Stimulated activated naive CD4-positive, alpha-beta T cell (primary cell): ENCODE results near the gene VKORC1.

Experiments used
- DNase-seq, 6 experiments: peaks; one replicate each; lab custom pipeline; 2025; lab: John Stamatoyannopoulos, UW

The VKORC1 gene

DNA sequence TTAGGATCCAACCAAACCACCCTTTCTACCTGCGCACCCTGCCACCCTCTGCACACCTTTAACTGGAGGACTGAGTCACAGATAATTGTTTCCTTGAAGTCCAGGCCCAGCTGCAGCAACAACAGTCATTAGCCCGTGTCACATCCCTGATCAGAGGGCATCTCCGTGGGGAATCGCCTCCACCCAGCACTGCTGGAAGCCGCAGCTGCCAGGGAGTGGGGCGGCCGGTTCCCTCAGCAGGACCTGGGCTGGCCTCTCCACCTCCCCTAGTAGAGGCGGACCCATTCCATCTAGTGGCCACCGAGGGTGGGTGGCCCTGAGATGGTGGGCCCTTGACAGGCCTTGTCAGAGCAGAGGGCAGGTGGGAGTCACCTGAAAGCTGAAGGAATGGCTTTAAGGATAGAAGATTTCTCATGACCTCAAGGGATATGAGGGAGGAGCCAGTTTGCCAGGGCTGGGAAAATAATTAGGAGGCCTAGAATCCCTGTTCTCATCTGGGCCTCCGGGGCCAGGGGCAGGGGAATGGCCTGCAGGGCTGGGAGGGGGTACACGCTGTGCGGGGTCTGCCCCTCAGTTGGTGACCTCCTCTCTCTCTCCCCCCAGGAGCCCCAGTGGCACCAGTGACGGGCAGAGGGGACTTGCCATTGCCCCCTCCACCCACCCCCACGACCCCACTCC lies 12.1 kb downstream of the VKORC1 start:
- DNase-seq, result no peak

DNA sequence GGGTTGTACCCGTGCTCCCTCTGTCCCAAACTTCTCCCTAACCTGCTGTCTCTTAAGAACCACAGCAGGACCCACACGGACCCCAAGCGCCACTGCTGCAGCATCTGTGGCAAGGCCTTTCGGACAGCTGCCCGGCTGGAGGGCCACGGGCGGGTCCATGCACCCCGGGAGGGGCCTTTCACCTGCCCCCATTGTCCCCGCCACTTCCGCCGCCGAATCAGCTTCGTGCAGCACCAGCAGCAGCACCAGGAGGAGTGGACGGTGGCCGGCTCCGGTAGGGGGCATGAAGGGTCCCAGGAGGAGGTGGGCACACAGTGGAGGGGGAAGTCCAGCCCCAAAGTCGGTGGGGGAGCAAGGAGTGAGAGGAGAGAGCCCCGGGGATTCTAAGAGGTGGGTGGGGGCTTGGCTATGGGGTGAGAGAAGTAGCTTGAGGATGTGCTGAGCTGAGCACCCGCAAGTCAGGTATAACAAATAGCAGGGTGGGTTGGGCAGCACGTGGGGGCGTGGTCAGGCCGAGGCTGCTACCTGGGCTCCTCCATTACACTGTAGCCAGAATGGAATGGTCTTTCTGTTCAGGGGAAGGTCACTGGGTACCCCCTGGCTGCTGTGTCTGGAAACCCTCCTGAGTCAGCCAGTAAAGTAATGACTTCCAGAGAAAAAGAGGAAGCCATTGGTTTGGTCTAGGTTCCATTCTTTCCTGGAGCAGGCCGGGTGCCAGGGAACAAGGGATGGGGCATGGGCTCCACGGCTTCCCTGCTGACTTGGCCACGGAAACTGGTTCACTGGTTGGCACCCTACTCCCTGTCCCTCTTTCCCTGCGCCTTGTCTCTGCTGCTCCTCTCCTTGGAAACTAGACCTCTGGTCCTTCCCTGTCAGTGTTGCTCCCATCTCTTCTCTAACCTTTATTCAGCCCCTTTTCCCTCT lies 12.9 kb downstream of the VKORC1 start:
- DNase-seq, result no peak

DNA sequence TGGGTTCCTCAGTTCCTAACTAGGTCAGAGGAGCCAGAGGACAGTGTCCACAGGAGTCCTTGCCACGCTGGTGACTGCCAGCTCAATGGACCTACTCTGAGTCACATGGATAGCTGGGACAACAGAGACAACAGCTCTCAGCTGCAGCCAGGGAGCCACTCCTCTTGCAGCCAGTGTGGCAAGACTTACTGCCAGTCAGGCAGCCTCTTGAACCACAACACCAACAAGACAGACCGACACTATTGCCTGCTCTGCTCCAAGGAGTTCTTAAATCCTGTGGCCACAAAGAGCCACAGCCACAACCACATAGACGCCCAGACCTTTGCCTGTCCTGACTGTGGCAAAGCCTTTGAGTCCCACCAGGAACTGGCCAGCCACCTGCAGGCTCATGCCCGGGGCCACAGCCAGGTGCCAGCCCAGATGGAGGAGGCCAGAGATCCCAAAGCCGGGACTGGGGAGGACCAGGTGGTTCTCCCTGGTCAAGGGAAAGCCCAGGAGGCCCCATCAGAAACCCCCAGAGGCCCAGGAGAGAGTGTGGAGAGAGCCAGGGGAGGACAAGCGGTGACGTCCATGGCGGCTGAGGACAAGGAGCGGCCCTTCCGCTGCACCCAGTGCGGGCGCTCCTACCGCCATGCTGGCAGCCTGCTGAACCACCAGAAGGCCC lies 13.7 kb downstream of the VKORC1 start:
- DNase-seq, result no peak

DNA sequence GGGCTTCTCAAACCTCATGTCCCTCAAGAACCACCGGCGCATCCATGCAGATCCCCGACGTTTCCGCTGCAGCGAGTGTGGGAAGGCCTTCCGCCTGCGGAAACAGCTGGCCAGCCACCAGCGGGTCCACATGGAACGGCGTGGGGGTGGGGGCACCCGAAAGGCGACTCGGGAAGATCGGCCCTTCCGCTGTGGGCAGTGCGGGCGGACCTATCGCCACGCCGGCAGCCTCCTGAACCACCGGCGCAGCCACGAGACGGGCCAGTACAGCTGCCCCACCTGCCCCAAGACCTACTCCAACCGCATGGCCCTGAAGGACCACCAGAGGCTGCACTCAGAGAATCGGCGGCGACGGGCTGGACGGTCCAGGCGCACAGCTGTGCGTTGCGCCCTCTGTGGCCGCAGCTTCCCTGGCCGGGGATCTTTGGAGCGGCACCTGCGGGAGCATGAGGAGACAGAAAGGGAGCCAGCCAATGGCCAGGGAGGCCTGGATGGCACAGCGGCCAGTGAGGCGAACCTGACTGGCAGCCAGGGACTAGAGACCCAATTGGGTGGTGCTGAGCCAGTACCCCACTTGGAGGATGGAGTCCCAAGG lies 14.5 kb downstream of the VKORC1 start:
- DNase-seq, result no peak

DNA sequence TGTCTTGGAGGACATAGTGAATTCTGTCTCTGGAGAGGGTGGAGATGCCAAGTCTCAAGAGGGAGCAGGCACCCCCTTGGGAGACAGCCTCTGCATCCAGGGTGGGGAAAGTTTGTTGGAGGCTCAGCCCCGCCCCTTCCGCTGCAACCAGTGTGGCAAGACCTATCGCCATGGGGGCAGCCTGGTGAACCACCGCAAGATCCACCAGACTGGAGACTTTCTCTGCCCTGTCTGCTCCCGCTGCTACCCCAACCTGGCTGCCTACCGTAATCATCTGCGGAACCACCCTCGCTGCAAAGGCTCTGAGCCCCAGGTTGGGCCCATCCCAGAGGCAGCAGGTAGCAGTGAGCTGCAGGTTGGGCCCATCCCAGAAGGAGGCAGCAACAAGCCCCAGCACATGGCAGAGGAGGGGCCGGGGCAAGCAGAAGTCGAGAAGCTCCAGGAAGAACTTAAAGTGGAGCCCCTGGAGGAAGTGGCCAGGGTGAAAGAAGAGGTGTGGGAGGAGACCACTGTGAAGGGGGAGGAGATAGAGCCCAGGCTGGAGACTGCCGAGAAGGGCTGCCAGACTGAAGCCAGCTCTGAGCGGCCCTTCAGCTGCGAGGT lies 15.2 kb downstream of the VKORC1 start:
- DNase-seq, result no peak

DNA sequence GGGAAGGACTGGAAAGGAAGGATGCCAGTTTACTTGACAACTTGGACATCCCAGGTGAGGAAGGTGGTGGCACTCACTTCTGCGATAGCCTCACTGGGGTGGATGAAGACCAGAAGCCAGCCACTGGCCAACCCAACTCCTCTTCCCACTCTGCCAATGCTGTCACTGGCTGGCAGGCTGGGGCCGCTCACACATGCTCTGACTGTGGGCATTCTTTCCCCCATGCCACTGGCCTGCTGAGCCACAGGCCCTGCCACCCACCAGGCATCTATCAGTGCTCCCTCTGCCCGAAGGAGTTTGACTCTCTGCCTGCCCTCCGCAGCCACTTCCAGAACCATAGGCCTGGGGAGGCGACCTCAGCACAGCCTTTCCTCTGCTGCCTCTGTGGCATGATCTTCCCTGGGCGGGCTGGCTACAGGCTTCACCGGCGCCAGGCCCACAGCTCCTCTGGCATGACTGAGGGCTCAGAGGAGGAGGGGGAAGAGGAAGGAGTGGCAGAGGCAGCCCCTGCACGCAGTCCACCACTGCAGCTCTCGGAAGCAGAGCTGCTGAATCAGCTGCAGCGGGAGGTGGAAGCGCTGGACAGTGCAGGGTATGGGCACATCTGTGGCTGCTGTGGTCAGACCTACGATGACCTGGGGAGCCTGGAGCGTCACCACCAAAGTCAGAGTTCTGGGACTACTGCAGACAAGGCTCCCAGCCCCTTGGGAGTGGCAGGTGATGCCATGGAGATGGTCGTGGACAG lies 15.8 kb downstream of the VKORC1 start:
- no peak for DNase-seq

DNA sequence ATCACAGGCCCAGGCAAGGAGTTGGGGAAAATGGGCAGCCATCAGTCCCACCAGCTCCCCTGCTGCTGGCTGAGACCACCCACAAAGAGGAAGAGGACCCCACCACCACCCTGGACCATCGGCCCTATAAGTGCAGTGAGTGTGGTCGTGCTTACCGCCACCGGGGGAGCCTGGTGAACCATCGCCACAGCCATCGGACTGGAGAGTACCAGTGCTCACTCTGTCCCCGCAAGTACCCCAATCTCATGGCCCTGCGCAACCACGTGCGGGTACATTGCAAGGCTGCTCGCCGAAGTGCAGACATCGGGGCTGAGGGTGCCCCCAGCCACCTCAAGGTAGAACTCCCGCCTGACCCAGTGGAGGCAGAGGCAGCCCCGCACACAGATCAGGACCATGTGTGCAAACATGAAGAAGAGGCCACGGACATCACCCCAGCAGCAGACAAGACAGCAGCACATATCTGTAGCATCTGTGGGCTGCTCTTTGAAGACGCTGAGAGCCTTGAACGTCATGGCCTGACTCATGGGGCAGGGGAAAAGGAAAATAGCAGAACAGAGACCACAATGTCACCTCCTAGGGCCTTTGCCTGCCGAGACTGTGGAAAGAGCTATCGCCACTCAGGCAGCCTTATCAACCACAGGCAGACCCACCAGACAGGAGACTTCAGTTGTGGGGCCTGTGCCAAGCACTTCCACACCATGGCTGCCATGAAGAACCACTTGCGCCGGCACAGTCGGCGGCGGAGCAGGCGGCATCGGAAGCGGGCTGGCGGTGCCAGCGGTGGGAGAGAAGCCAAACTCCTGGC lies 16.8 kb downstream of the VKORC1 start:
- no peak for DNase-seq

DNA sequence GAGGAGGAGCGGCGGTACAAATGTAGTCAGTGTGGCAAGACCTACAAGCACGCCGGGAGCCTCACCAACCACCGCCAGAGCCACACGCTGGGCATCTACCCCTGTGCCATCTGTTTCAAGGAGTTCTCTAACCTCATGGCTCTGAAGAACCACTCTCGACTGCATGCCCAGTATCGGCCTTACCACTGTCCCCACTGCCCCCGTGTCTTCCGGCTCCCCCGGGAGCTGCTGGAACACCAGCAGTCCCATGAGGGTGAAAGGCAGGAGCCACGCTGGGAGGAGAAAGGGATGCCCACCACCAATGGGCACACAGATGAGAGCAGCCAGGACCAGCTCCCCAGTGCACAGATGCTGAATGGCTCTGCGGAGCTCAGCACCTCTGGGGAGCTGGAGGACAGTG lies 17.6 kb downstream of the VKORC1 start:
- DNase-seq, result no peak

DNA sequence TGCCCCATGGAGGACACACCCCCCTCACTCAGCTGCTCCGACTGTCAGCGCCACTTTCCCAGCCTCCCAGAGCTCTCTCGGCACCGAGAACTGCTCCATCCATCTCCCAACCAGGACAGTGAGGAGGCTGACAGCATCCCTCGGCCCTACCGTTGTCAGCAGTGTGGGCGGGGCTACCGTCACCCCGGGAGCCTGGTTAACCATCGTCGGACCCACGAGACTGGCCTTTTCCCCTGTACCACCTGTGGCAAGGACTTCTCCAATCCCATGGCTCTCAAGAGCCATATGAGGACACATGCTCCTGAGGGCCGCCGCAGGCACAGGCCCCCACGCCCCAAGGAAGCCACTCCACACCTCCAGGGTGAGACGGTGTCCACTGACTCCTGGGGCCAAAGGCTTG lies 18.3 kb downstream of the VKORC1 start:
- DNase-seq, result no peak

DNA sequence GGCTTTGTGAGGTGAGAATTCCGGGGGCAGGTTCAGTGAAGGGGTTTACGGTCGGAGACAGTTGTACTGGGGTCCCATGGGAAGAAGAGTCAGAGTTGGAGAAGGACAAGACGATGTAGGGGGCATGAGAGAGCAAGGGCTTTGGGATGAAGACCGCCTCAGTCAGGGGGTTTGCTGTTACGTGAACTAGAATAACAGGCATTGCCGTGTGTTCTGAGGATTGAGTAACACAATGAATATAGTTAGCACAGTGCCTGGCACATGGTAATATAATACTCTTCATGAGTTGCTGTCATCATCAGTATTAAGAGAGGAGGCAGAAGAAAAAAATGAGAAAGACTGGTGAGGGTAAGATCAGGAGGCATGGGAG lies 19.8 kb downstream of the VKORC1 start:
- no peak for DNase-seq

DNA sequence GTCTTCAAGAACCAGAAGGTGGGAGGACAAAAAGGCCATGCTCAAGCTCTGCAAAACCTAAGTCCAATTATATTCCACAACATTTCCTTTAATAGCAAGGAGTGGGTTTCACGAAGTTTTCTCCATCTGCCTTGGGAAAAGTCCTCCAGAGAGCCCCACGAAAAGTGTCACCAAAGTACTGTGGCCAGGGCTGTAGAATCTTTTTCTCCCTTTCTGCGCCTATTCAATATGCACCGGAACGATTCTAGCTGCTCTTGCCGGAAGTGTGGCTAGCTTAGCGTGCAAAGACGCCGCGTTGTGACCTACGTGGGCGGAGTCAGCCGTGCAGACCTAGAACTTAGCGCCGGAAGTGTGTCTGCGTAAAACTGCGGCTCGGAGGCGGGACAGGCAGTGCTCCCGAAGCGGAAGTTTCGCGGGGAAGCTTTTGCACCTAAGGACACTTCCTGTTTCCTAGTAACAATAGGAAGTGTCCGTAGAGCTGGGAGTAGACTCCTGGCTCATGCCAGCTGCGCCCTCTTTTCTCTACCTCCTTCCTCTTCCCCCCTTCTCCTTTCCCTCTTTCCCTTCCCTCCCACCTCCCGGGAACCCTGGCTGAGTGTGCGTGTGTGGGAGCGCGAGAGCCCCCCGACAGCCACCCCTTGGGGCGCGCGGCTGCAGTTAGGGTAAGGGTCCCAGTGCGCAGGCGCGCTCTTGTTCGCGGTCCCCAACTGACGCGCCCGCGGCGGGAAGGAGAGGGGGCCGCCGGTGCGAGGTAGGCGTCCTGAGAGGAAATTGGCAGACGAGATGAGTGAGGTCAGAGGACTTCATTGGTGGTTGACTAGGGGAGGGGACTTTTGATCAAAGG lies 20.4 kb downstream of the VKORC1 start, which contains the start of the genes ZNF646 and ZNF668:
Gene ZNF646, plus strand, starts transcription at position 453 of the 844 bp plus-strand sequence. CDS start 1,903 bp downstream, outside the sequence.
Gene ZNF668, minus strand, starts transcription at position 271 of the 844 bp plus-strand sequence. CDS start 9,781 bp downstream, outside the sequence.
- peak; percentile 95 to 98 (median 97) for DNase-seq

DNA sequence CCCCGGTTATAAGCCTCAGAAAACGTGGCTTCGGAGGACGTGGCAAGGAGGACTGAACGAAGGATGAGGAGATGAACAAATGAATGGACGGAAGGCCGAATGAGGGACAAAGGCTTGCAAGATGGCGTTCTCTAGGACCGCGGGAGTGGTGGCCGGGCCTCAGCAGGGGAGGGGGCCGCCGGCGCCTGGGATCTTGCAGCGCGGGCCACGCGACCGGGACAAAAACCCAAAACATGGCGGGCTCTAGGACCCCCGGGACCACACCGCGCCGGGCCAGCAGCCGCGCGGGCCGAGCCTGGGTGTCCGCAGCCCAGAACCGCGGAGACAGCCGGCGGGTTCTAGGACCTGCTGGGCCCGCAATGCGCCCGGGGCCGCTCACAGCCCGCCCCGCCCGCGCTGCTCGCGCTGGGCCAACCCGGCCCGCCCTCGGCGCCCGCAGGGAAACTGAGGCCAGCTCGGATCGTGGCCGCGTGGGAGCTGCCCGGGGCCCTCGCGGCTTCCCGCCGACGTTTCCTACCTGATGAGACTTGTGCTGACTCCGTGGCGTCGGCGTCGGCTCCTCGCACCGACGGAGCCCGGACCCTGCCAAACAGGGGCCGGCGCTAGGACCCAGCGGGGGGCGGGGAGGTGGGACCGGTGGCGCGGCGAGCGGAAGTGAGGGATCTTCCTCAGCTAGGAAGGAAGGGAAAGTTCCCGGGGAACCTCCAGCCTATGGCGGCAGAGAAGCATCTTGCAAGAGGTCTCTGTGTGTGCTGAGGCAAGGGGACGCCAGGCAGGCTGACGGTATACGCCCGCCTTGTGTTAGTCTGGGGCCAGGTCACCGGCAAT lies 21.2 kb downstream of the VKORC1 start:
- peak; percentile 73 to 92 (median 82) for DNase-seq

DNA sequence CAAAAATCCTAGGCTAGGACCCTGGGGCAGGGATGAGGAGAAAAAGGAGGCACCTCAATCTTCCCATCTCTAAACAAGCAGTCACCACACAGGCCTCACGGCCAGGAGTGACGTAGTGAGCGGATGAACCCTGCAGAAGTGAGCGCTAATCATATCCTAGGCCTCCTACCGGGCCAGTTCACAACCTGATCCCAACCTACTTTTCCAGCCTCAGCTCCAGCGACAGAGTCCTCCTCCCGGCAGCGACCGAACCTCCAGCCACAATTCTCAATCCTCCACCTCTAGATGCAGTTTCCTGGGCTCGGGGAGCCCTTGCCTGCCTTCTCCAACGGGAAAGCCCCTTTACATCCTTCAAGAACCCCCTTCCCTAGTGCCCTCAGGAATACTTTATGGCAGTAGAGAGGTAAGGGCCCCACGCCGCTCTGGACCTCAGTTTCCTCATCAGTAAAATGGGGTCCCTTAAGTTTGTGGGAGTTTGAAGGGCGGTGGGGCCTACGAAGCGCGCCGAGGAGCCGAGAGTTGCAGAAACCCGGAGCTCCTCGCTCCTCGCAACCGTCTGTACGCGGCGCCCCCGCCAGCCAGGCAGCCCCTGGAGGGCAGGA lies 22.0 kb downstream of the VKORC1 start:
- peak in 1 of 6 experiments; percentile 9 for DNase-seq

DNA sequence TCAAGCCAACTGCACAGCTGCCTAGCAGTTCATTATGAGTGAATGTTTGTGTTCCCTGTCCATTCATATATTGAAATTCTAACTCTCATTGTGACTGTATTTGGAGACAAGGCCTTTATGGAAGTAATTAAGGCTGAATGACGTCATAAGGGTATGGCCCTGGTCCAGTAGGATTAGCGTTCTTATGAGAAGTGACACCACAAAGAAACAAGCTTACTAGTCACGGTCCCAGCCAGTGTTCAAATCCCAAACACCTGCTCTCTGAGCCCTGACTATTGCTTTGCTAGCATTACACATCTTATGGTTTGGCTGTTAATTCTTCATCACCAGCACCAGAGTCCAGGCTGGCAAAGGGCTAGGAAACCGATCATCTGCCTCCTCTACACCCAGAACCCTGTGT lies 22.7 kb downstream of the VKORC1 start:
- no peak for DNase-seq

DNA sequence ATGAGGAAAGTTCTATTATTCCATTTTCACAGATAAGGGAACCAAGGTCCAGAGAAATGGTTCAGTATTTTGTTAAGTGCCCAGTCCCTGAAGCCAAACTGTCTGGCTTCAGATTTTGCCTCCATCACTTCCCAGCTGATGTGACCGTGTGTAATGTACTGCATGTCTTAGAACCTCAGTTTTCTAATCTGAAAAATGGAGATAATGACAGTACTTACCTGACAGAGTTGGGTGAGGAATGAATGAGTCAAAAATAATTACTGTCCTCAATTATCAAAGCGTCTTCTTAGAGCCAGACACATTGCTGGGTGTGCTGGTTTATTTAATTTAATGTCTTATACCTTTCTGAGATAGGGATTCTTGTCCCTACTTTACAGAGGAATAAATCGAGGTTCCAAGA lies 27.3 kb downstream of the VKORC1 start:
- DNase-seq, result no peak

DNA sequence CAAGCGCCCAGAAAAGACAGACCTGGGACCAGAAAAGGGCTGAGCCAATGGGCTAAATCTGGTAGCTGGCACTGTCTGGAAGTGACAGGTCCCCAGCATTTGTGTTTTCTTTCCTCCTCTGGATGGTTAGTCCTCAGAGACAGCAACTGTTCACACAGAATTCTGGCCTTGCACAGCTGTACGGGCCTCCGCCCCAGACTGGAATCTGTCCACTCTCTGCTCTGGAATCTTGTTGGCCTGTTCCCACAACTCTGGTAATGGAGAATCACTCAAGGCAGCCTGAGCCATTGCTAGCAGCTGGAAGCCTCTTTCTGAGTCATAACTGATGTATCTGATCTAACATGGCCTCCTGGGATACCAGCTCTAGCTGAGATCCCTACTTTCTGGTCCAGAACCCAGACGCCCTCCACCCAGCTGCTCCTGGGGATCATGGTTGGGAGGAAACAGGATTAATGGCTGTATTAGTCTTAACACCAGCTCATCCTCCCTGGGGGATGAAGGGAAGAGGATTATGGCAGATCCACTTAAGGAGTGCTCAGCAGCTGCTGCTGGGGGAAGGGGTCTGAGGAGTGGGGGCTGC lies 29.6 kb downstream of the VKORC1 start:
- DNase-seq, result no peak

DNA sequence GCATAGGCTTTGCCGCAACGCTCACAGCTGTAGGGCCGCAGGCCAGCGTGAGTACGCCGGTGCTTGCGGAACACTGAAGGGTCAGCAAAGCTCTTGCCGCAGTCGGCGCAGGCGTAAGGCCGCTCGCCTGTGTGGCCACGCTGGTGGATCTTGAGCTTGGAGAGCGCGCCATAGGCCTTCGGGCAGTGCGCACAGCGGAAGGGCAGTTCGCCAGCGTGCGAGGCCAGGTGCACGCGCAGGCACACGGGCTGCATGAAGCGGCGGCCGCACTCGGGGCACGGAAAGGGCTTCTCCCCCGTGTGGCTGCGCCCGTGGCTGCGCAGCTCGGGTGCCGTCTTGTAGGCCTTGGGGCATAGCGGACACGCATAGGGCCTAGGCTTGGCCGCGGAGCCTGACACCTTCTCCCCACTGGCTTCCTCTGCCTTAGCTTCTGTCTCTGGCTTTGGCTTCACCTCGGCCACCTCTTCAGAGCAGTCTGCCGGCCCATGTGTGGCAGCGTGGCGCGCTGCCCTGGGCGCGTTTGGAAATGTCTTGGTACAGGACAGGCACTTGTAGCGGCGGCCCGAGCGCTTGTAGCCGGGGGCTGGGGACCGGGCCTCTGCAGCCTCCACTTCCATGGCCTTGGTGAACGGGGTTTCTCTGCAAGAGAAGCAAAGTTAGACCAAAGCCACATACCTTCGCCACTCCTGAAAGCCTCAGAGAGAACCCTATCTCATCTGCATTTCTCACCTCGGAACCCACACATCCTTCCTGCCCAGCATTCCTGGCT lies 30.6 kb downstream of the VKORC1 start:
- no peak for DNase-seq
